GM19099 (cell line): ENCODE data around the gene CYB5R3.

Experiments used
- POLR2A ChIP-seq: IDR thresholded peaks from 3 replicates; pipeline ENCODE4 v1.6.1; 2011; ENCODE audit warnings: low read depth; ENCODE audit not compliant: insufficient read length; ENCODE audit errors: extremely low read depth

Gene CYB5R3

DNA sequence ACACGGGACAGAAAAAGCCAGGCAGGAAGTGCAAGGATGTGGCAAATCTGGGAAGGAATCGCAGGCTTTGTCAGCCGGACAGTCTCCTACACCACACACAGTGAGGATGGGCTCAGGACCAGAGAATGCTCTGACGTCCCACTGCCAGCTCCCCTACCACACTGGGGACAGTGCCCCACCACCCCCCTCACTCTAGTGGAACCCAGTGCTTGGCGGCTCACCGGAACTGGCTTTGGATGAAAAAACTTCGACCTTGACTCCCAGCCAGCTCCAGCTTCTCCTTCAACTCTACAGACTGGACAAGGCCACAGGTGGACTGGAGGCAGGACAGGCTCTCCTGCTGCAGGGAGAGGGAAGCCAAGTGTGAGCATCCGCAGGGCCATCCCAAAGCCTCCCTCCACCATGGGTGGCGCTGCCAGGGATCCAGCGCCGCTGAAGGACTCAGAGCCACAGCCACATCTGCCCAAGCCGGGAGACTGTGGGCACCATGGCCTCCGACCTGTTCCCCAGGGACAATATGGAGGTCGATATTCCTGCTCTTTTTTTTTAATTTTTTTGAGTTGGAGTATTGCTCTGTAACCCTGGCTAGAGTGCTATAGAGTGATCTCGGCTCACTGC is 71.5 kb downstream of the CYB5R3 start:
- no peak for TF ChIP-seq POLR2A
